Smooth muscle cell of the brain vasculature (primary cell): ENCODE data around the gene HOXC10.

Experiments
- DNase-seq: peaks from one replicate; pipeline ENCODE4 v3.0.0-alpha.2; 2012; ENCODE audit warnings: low read depth, low spot score

HOXC10 gene

GRCh38 chr12:54016478-54016964 is 31.6 kb downstream of the HOXC10 start:
- DNase-seq: no peak

DNA sequence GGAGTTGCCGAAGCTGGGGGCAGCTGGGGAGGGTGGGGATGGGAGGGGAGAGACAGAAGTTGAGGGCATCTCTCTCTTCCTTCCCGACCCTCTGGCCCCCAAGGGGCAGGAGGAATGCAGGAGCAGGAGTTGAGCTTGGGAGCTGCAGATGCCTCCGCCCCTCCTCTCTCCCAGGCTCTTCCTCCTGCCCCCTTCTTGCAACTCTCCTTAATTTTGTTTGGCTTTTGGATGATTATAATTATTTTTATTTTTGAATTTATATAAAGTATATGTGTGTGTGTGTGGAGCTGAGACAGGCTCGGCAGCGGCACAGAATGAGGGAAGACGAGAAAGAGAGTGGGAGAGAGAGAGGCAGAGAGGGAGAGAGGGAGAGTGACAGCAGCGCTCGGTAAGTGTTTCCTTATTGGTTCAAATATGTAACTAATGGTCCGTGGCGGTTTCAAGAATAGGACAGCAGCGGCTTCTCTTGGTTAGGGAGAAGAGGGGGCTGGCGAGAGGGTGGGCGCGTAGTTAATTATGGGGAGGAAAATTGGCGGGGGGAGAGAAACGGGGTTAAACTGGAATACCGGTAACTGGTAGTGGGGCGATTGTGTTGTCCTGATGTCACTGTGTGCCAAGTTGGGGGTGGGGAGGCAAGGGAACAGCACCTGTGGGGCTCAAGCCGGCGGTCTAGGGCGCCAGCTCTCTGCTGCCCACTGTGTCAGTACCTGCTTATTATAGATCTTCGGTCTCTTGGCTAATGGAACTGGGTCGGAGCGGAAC is 32.3 kb downstream of the HOXC10 start:
- no peak for DNase-seq

DNA sequence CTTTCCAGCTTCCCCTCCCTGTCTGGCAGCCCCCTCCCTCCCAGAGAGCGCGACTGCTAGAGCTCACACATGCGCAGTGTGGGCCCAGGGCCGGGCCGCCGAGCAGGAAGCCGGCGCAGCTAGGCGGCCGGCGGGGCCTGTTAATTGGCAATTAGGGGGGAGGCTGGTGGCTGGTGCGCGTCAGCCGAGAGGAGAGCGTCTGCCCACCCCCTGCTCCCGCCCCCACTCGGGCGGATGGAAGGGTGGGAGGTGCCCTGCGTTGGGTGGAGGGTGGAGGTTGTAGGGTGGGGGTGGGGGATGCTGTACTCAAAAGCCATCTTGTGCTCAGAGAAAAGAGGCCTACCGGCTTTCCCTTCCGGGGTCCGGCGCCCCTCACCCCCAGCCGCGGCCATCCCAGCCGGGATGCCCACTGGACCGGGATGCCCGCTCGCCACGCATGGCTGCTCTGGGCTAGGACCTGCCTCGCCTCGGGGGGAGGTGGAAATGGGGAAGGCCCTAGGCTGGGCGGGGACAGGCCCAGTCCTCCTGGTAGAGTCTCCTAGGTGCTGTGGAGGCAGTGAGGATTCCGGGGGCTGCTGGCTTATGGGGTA is 33.0 kb downstream of the HOXC10 start:
- DNase-seq: no peak

DNA sequence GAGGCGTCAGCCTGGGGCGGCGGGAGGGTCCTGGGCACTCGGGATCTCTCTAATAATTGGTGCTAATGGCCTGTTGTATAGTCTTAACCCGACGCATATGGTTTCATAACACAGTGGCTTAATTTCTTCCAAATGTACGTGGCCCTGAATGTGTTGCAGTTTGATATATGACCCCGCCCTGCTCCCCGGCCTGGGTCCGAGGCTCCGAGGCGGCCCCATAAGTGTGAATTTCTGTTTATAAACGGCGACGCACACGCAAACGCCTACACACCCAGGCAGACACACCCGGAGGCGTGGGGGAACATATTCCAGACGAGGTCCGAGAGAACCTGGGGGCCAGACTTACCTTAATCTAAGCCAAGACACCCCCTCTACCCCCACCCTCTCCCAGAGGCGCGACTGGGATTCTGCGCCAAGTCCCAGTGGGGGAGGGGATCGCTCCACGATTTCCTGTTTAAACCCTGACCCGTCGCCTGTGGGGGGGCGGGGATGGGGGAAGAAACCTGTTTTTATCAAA is 33.6 kb downstream of the HOXC10 start:
- DNase-seq: no peak

GRCh38 chr12:54019091-54019811 is 34.3 kb downstream of the HOXC10 start:
- no peak for DNase-seq

DNA sequence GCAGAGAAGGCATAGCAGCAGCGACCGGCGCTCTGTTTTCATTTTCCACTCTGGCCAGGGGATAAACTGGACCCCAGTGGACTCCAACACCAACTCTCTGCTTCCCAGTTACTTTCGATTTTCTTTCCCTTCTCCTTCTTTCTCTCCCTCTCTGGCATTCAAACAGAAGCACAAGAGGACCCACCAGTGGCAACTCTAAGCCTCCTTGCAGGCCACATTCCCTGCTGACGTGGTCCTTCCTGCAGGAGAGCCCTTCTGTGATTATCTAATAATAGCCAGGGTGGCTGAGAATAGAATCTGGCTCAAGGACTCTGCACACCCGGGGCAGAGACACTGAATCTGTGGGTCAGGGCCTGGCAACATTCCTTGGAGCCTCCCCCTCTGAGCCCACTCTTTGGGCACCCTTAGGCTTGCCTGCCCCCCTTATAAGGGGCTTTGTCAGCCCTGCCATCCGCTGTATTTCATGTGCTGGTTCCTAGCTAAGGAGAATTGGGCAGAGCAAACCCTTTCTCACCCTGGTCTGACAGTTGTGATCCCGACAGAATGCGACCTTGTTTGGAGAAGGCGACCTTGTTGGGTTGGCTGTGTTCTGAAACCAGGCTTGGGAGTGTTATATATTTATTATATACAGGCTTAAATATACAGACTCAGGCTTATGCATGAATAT is 35.1 kb downstream of the HOXC10 start:
- no peak for DNase-seq

DNA sequence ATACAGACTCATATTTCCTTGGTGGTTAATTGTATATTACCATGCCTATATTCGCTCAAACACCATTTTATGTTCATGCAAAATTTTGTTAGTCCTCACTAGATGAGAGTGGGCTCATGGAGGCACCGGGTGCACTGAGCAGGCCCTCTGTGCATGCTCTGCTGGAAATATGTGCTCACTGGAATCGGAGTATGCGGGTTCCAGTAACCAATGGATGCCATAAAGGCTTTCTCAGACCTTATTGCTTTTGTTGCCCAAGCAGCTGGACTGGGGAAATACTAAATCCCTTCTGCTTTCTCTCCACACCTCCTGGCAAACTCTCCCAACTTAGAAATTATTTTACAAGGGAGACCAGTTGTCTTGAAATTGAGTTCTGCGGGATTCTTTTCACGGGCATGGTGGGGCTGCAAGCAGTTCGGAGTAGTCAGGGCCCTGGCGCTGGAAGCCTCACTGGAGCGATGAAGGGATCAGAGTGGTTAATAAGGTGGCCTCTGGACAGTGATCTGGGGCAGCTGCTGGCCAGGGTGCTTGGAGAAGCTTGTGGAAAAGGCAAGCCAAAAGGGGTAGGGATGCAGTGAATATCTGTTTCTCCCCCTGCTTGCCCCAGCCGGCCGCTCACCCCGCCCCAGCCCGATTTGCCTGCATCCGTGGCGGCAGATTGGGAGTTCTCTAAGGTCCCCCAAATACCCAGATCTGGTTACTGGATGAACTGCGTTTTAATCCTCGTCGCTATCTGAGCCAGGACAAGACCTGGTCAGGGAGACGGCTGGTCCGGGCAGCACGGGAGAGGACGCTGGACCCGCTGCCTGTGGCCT is 35.9 kb downstream of the HOXC10 start:
- DNase-seq: no peak

GRCh38 chr12:54021432-54022013 is 36.6 kb downstream of the HOXC10 start:
- DNase-seq: no peak

DNA sequence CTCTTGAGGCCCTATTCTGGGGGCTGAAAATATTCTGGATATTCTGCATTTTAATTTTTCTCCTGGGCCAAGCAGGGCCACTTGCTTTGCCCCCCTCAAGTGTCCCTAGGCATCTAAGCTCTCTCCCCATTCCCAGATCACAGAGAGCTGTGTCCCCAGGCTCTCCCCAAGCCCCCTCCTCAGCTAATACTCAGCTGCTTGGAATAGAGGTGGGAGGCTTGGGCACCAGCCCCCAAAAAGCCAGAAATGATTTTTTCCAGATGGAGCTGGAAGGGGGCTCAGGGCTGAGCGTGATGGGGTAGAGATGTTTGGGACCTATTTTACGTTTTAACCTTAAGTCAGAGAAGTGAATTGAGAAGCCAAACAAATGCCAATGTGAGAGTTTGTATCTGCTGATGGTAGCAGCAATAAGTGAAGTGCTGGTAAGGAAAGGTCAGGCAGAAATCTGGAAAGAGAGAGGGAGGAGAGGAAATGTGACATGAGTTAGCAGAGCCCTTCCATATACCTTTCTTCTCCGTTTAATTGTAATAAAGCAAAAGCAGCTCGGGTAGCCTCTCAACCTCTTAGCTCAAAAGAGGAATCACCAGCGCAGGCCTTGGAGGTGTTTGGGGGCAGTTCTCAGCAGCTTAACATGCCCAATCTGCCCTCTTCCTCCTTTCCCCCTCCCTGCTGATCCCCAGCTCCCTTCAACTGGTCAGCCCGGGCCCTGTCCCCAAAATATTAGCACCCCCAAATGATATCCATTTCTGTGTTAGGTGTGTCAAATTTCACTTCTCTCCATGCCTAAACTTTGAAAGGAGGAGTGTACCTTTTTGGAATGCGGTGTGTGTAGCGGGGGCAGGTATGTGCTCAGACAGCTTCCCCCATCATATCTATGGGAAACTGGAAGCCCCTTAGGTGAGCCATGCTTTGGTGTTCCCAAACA is 38.3 kb downstream of the HOXC10 start:
- no peak for DNase-seq

DNA sequence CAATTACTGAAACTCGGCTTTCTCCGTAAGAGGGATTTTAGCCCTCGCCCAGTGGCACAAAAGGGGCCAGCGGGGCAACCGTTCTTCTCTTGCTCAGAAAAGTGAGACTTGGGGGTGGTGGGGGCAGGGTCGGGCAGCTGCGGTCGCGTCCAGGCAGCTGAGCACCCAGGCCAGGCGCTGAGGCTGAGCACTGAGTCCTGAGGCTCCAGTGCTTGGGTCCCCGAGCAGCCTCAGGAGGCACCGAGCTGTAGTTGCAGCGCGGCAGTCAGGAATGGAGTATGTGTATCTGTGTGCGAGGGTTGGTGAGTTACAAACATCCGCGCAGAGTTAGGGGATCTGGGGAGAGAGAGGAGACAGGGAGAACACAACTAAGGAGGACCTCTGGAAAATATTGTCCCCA is 39.2 kb downstream of the HOXC10 start:
- no peak for DNase-seq

GRCh38 chr12:54024581-54025305 is 39.8 kb downstream of the HOXC10 start:
- DNase-seq: no peak

DNA sequence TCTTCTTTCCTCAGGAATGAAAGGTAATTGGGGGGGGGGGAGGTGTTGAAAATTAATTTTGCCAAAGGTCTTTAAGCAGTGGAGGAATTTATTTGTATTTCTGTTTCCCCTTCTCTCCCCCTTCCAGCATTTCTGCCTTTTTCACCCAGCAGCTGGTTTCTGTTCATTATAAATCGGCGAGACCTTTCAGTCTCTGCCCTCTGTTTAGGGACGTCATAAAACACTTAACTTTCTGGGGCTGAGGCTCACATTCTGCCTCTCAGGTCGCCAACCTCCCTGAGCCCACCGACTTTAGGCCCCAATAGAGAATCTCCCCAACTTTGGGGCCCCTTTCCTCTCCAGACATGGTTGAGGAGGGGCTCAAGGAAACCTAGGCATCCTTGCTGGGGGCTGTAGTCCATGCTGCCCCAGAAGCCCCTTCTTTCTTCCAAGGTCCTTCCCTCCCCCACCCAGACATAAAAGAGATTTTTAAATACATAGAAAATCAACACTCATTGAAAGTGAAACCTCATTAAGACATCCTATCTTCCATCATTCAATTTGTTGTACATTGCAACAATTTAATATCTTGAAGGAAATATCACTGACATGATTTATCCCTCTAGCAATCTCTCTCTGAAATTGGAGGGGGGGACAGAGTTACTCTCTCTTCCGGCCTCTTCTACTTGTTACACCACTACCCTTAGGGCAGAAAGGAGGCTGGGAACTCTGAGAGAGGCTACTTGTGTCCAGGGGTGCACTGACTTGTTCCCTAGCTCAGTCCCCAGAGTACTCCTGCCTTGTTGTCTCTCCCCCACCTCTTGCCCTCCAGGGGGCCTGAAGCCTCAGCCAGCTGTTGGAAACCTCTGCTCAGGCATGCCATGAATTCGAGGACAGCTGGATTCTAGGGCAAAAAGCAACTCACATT is 40.8 kb downstream of the HOXC10 start:
- DNase-seq: no peak

- DNase-seq: no peak
Observed at GRCh38 chr12:54026640-54027441, 41.9 kb downstream of the HOXC10 start.

DNA sequence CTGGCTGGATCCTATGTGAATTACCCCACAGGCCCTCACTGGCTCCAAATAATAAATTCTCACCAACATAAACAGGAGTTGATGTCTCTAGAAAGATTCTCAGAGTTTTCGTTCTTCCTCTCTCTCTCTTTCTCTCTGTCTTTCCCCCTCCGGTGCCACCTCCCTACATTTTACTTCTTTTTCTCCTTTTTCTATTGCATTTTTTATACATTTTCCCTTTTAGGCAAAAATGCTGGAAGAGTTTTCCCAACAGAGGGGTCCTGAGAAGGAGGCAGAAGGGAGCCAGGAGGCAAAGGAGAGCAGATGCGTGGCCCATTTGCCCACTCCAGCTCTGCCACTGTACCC is 42.5 kb downstream of the HOXC10 start:
- DNase-seq: no peak

DNA sequence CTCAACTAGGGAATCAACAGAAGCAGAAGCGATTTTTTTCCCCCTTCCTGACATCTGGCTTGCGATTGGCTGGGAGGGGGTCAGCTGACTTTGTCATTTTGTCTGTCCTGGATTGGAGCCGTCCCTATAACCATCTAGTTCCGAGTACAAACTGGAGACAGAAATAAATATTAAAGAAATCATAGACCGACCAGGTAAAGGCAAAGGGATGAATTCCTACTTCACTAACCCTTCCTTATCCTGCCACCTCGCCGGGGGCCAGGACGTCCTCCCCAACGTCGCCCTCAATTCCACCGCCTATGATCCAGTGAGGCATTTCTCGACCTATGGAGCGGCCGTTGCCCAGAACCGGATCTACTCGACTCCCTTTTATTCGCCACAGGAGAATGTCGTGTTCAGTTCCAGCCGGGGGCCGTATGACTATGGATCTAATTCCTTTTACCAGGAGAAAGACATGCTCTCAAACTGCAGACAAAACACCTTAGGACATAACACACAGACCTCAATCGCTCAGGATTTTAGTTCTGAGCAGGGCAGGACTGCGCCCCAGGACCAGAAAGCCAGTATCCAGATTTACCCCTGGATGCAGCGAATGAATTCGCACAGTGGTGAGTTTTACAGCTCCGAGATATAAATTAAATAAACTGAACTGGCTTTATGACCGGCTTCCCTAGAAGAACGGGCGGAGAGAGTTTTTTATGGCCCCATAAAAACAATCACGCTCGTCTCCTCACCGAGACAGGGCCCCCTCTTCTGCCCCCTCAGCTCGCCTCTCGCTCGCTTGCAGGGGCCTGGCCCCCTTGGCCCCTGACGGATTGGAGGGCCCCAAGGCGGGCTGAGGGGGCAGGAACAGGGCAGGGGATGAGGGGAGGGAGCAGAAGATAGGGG is 43.6 kb downstream of the HOXC10 start, which contains the start of gene HOXC6:
Gene HOXC6, plus strand, starts transcription at position 127 of the 888 bp plus-strand sequence. Its CDS starts 82 bp downstream, at position 209.
- DNase-seq: no peak
